HG02763 (cell line): Measurements from ENCODE around the gene CHD1.

Source experiments
- ATAC-seq: cut with Tn5 transposase; IDR thresholded peaks from one replicate; pipeline ENCODE4 v1.9.1; 2021; ENCODE audit warnings: mild to moderate bottlenecking, moderate library complexity; ENCODE audit not compliant: unreplicated experiment

The CHD1 gene

GRCh38 chr5:98816582-98817222, 112.1 kb downstream of the CHD1 start:
- no peak for ATAC-seq

DNA sequence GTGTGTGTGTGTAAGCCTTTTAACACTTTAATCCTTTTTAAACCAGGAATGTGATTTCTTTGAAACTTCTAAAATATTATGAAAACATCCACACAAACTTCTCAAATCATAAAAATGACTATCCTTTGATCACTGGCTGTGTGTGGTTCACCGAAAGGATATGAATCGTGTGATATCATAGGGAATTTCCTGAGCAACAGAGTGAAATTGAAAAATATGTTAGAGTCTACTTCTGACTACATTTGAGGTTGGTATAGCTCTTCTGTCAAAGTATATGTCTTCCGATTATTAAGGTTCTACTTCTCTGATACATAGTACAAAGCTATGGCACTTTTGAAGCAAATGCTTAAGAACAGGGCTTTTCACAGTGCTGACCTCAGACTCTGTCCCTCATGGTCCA, 115.1 kb downstream of the CHD1 start:
- no peak for ATAC-seq

DNA sequence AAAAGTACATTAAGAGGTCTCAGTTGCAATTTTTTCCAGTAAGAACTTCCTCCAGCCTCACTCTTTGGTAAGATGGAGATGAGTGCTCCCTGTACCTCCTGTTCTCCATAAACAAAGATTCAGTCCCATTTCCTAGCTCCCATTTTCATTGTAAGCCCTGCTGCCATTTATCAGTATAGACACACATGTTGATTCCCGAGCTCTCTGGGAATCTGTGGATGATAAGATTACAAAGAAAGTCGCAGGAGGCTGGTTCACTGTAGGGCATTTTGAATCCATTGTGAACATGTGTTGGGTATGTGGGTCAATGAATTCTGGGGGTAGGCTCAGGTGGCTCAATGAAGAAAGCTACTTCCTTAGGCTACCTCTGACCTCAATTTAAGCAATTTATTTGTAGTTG, 118.6 kb downstream of the CHD1 start:
- ATAC-seq: no peak

- no peak for ATAC-seq
Observed at GRCh38 chr5:98807806-98808205, 121.0 kb downstream of the CHD1 start.

DNA sequence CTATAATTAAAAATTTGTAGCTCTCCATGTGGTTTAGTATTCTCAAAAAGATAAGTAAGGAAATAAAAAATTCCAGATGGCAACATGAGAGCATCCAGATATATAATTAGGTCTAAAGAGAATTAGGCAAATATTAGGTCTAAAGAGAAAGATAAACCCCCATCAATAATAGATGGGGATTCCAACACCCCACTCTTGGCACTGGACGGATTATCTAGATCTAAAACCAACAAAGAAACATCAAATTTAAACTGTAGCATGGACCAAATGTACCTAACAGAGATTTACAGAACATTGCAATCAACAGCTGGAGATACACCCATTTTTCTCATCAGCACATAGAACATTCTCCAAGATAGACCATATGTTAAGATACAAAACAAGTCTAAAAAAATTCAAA, 123.7 kb downstream of the CHD1 start:
- ATAC-seq: no peak

GRCh38 chr5:98804066-98804465, 124.7 kb downstream of the CHD1 start:
- no peak for ATAC-seq
